Ishikawa (cell line): ENCODE data around the gene ZCCHC14.

Experiments
- CREB1 ChIP-seq: IDR thresholded peaks from 2 replicates; pipeline ENCODE4 v1.6.1; 2012; ENCODE audit warnings: low read depth
- EP300 ChIP-seq: IDR thresholded peaks from 2 replicates; pipeline ENCODE4 v1.6.1; 2012; ENCODE audit warnings: borderline replicate concordance
- FOXM1 ChIP-seq: IDR thresholded peaks from 2 replicates; pipeline ENCODE4 v1.6.1; 2012; ENCODE audit warnings: low read depth, borderline replicate concordance
- RAD21 ChIP-seq: IDR thresholded peaks from 2 replicates; pipeline ENCODE4 v1.6.1; 2012; ENCODE audit warnings: low read depth
- TAF1 ChIP-seq: IDR thresholded peaks from 2 replicates; pipeline ENCODE4 v1.6.1; 2012; ENCODE audit warnings: low read depth, mild to moderate bottlenecking
- TCF12 ChIP-seq: IDR thresholded peaks from 2 replicates; pipeline ENCODE4 v1.6.1; 2012; ENCODE audit warnings: low read depth
- YY1 ChIP-seq: IDR thresholded peaks from 2 replicates; pipeline ENCODE4 v1.6.1; 2012; ENCODE audit warnings: low read depth
- TF ChIP-seq, protein P1 (sequence below): IDR thresholded peaks from 2 replicates; pipeline ENCODE4 v1.6.1; 2012
- TF ChIP-seq, protein P2 (sequence below): IDR thresholded peaks from 2 replicates; pipeline ENCODE4 v1.6.1; 2012; ENCODE audit warnings: low read depth, mild to moderate bottlenecking

DNA sequence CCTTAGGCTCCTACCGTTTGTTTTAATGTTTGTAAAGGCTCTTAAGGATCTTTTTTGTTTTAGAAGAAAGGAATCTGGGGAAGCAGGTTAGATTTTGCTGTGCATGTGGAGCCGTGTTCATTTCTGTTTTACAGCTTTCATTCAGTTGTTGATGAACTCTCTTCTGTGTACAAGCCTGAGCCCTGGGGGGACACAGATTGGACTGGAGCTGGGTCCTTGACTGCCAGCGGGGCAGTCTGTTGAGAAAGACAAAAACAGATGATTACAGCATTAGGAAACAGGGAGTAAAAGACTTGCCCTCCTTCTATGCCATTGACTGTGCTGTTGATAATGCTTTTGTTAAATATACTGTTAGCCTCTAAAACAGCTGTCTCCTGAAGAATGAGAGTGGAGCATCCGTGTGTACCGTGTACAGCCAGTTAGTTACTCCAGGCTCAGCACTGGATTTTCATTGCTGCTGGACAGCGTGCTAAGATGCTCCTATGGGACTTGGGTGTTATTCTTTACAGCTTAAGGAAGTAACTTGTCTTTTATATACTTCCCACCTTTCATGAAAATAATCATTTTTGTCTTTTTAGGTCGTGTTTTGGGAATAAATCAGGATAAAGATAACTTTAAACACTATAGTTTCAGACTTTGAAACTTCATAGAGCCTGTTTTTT lies 97.5 kb downstream of the ZCCHC14 start:
- TF ChIP-seq, protein P1, sequence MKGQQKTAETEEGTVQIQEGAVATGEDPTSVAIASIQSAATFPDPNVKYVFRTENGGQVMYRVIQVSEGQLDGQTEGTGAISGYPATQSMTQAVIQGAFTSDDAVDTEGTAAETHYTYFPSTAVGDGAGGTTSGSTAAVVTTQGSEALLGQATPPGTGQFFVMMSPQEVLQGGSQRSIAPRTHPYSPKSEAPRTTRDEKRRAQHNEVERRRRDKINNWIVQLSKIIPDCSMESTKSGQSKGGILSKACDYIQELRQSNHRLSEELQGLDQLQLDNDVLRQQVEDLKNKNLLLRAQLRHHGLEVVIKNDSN = no peak
- TF ChIP-seq EP300 (no peak), FOXM1 (no peak), TAF1 (no peak), YY1 (no peak), TCF12 (no peak), CREB1 (no peak), RAD21 (no peak)
- TF ChIP-seq, protein P2, sequence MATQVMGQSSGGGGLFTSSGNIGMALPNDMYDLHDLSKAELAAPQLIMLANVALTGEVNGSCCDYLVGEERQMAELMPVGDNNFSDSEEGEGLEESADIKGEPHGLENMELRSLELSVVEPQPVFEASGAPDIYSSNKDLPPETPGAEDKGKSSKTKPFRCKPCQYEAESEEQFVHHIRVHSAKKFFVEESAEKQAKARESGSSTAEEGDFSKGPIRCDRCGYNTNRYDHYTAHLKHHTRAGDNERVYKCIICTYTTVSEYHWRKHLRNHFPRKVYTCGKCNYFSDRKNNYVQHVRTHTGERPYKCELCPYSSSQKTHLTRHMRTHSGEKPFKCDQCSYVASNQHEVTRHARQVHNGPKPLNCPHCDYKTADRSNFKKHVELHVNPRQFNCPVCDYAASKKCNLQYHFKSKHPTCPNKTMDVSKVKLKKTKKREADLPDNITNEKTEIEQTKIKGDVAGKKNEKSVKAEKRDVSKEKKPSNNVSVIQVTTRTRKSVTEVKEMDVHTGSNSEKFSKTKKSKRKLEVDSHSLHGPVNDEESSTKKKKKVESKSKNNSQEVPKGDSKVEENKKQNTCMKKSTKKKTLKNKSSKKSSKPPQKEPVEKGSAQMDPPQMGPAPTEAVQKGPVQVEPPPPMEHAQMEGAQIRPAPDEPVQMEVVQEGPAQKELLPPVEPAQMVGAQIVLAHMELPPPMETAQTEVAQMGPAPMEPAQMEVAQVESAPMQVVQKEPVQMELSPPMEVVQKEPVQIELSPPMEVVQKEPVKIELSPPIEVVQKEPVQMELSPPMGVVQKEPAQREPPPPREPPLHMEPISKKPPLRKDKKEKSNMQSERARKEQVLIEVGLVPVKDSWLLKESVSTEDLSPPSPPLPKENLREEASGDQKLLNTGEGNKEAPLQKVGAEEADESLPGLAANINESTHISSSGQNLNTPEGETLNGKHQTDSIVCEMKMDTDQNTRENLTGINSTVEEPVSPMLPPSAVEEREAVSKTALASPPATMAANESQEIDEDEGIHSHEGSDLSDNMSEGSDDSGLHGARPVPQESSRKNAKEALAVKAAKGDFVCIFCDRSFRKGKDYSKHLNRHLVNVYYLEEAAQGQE = no peak
